Fibroblast of skin of abdomen (primary cell): ENCODE data around the gene ODC1. TPM values are rescaled to one million over a fixed set of nuclear protein-coding genes. Genes with fewer than 3 reads are reported as not detected.
"Not testable (repeated sequence)": the region's sequence is repeated elsewhere in the genome, so short reads cannot be mapped to it uniquely, and the experiment has no call there.

Source experiments
- DNase-seq: peaks from one replicate; pipeline ENCODE4 v3.0.0-alpha.2; 2013
- polyA plus RNA-seq, 2 experiments: library from polyadenylated mRNA; unstranded; fragments of 120-200 nt; gene quantifications; one replicate each; pipeline ENCODE4 v1.2.1, GENCODE V29; 2013; ENCODE audit not compliant: insufficient read length in 2 of 2

The ODC1 gene
- 93.0 TPM for polyA plus RNA-seq (2013, experiment 1 of 2; ENCODE audit: insufficient read length)
- 97.0 TPM for polyA plus RNA-seq (2013, experiment 2 of 2; ENCODE audit: insufficient read length)

DNA sequence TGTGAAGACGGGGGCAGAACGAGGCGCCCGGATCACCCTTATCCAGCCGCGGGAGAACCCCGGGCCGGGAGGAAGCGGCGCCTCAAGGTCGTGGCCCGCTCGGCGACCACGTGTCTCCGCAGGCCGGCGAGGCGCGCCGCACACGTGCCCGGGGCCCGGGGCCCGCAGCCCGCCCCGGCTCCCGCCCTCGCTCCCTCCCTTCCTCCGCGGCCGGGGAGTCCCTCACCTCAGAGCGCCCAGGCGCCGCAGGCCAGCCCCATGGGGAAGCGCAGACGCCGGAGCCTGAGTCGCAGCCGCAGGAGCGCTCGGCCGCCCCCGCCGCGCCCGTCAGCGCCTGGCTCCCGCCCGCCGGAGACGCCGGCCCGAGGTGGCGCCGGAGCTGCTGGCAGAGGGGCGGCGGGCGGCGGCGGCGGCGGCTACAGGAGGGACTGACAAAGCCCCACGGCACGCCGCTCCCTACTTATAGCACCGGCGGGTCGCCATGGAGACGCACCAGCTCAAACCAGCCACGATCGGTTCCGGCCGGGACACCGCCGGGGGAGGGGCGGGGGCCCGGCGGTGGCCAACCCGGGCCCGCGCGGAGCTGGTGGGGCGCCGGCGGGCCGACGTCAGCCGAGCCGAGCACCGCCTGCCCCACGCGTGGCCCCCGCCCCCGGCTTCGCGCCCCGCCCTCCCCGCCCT is at the start of gene ODC1:
Gene ODC1 (minus strand): TSS at position 433 of the 681 bp plus-strand sequence. CDS start 3,295 bp downstream, outside the sequence.
- DNase-seq: peak; percentile 95

DNA sequence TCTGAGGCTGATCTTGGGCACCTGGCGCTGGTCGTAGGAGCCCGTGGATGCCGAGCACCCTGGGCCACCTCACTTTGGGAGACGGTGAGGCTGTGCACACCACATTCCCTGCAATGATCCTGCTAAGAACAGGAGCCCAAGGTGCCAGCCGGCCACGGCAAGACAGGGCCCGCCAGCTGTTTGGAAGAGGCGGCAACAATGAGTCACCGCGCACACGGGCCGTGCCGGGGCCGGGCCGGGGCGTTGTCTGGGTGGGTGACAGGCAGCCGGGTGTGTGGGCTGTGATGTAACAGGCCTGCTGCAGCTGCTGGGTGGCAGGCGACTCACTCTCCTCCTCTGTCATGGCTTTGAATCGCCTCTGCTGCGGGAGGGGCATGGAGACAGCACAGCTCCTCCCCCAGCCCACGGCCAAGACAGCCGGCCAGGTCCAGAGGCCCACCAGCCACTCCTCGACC is 49.7 kb upstream of the ODC1 start:
- DNase-seq: peak; percentile 57

GRCh38 chr2:10495988-10496313 is 47.8 kb upstream of the ODC1 start:
- DNase-seq: no peak

DNA sequence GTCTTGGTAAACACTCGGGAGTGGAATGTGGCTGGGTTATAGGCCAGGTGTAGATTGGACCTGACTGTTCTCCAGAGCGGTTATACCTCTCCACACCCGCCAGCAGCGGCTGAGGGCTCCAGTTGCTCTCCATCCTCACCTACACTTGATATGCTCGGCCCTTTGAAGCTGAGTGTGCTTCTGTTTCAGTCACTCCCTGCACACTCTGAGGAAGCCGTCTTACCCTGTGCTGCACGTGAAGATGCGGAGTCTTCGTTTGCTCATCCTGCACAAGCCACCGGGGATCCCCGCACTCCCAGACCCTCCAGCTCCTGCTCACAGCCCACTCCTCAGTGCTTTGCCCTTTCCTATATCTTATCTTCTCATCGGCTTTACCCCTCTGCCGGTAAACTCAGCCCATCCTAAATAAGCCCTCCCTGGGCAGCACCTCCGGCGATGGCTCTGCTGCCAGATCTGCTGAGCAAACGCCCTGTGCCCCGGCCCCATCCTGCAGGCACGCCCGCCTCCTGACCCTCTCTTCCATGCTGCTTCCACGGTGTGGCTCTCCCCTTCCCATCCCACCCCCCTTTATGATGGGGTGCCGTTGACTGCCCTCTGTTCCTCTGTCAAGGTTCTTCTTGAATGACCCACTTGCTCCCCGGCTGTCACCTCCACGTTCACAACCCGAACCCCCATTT is 47.3 kb upstream of the ODC1 start:
- no peak for DNase-seq

- DNase-seq: no peak
Measured at GRCh38 chr2:10494351-10495066, 46.4 kb upstream of the ODC1 start.

DNA sequence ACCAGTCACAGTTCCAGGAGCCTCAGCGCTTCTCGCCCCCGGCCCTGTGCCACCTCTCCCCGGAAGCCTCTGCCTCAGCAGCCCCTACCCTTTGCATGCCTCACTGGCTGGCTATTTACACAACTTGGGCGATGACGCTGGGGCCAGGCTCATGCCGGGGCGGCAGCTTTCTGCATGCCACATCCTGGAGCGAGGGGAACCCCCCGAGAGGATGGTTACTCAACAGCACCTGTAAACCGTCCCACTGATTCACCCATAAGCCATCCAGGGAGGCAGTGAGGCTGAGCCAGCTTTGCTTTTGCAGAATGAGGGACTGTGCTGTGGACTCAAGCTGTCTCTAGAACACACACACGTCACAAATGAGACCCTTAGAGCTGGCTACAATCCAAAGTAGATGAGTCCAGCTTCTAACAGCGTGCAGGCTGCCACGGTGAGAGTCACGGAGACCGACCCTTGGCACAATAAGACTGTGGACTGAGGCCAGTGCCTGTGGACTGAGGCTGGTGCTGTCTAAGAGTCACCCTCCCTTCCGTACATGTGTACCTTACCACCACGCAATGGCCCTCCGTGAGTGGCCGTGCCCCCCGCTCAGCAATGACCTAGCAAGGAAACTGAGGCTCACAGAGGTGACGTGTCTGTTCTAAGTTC is 45.6 kb upstream of the ODC1 start:
- DNase-seq: peak; percentile 5

- no peak for DNase-seq
Measured at GRCh38 chr2:10493075-10493633, 45.0 kb upstream of the ODC1 start.

- no peak for DNase-seq
Measured at GRCh38 chr2:10490806-10491291, 42.7 kb upstream of the ODC1 start.

DNA sequence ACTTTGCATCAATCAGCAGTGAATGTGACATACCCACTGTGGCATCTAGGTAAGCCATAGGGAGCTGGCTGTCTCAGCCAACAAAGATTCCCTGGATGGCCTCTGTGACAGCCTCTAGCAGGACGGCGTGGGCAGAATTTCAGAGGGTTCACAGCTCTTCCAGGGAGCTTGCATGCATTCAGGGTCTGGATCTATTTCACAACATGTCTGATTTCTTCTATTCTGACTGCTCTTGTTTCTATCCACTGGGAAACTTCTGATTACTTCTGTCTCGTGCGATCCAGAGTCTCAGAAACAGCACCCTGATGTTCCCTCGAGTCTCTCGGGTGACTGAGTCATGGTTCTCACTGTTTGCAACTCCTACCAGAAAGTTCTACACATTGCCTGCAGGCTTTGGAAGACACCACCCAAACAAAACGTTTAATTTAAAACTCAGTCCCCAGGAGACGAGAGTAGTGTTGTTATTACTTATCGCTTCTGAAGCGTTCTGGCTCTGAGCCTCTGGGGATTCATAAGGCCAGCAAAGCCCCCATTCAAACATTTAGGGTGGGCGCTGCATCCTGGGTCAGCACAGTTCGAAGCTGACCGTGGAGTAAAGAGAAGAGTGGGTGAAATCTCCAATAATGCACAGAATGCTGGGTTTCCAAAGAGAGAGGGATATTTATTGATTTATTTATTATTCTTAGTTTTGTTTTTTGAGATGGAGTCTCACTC is 41.9 kb upstream of the ODC1 start:
- no peak for DNase-seq

DNA sequence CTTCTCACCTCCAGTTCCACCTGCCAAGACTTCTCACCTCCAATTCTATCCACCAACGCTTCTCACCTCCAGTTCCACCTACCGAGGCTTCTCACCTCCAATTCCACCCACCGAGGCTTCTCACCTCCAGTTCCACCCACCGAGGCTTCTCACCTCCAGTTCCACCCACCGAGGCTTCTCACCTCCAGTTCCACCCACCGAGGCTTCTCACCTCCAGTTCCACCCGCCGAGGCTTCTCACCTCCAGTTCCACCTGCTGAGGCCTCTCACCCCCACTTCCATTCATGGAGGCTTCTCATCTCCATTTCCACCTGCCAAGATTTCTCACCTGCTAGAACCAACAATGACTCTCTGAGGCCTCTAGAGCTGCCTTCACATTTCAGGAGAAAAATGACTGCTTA is 40.0 kb upstream of the ODC1 start:
- DNase-seq: not testable (repeated sequence)

- DNase-seq: not testable (repeated sequence)
Measured at GRCh38 chr2:10487741-10488104, 39.6 kb upstream of the ODC1 start.

DNA sequence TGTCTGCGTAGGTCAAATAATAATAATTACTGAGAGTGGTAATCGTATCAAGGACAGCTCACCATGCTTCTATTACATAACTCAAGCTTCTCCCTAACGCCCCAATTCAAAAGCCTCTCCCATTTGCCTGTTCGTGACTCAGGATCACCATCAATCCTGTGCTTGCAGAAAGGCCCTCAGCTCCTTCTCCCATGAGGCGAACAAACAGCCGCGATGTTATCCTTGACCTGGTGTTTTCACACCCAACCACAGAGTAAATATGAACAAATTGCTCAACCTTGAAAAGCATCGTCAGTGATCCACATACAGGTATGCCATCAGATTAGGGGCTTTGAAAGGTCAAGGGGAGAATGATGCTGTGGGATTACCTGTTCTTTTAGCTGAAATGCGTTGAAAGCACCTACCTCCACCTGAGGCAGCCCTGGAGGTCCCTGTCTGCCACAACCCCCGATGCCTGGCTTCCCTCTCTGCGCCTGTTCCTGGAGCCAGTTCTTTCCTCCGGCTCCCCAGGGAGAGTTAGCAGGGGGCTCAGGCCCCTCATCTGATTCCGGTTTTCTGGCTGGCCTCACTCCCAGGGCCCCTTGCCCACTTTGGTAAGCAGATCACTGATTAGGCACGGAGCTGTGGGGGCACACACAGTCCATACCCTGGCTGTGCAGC is 39.1 kb upstream of the ODC1 start:
- no peak for DNase-seq

DNA sequence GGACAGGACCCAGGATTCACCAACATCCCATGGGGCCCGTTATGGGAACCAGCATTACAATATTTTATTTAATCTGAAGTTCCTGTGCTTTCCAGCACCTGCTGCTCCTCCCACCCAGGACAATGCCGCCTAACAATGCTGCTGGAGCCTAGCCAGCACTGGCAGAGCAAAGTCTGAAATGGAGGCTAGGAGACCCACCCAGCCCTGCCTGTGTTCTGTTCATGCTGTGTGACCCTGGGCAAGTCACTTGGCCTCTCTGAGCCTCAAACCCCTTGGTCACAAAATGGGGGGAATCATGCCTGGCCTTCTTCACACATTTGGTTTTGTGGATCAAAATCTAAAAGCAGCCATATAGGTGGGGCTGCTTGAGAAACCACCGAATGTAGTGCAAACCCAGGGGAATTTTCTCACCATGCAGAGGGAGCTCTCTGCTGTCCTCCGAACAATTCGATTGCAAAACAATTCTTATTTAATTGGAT is 38.5 kb upstream of the ODC1 start:
- DNase-seq: no peak

GRCh38 chr2:10486091-10486490 is 38.0 kb upstream of the ODC1 start:
- no peak for DNase-seq

GRCh38 chr2:10482913-10483312 is 34.8 kb upstream of the ODC1 start:
- DNase-seq: no peak

GRCh38 chr2:10482460-10482859 is 34.3 kb upstream of the ODC1 start:
- DNase-seq: no peak

- no peak for DNase-seq
Measured at GRCh38 chr2:10481666-10482157, 33.6 kb upstream of the ODC1 start.

GRCh38 chr2:10481055-10481665 is 33.0 kb upstream of the ODC1 start:
- DNase-seq: no peak

DNA sequence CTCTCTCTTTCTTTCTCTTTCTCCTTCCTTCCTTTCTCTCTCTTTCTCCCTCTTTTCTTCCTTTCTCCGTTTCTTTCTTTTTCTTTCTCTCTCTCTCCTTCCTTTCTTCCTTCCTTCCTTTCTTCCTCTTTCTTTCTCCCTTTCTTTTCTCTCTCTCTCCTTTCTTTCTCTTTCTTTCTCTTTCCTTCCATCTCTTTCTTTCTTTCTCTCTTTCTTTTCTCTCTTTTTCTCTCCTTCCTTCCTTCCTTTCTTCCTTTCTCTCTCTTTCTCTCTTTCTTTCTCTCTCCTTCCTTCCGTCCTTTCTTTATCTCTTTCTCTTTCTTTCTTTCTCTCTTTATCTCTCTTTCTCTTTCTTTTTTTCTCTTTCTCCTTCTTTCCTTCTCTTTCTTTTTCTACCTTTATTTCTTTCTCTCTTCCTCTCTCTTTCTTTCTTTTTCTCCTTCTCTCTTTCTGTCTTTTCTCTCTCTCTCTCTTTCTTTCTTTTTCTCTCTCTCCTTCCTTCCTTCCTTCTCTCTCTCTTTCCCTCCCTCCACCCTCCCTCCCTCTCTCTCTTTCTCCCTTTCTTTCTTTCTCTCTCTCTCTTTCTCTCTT is 32.3 kb upstream of the ODC1 start:
- no peak for DNase-seq

GRCh38 chr2:10478916-10479315 is 30.8 kb upstream of the ODC1 start:
- DNase-seq: no peak
